AG09319 (cell line): ENCODE results near the gene MSRB3.

Source experiments
- DNase-seq: peaks from one replicate; pipeline ENCODE4 v3.0.0-alpha.2; 2010; ENCODE audit warnings: low read depth; ENCODE audit errors: extremely low read depth
- TF ChIP-seq, protein P1 (sequence below): IDR thresholded peaks from 2 replicates; pipeline ENCODE4 v1.5.1; 2011; ENCODE audit warnings: low read depth, mild to moderate bottlenecking, inconsistent platforms, low read length, moderate library complexity

MSRB3 gene

DNA sequence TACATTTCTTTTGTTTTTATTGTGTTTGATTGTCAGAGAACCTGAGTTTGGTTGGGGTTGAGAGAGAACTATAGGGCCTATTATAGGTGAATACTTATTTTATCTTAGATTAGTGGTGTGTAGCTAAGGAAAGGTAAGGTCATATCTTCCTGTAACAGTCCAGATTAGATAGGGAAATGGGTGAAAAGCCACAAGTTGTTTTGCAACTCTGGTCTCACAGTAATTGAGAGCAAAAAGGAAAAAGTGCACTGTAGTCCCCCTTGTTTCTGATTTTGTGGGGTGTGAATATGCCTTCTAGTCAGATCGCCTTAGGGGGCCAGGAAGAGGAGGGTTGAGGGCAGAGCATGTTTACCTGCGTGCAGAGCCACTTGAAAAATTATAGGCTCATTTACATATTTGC is 8.9 kb downstream of the MSRB3 start:
- DNase-seq: no peak
- TF ChIP-seq, protein P1, sequence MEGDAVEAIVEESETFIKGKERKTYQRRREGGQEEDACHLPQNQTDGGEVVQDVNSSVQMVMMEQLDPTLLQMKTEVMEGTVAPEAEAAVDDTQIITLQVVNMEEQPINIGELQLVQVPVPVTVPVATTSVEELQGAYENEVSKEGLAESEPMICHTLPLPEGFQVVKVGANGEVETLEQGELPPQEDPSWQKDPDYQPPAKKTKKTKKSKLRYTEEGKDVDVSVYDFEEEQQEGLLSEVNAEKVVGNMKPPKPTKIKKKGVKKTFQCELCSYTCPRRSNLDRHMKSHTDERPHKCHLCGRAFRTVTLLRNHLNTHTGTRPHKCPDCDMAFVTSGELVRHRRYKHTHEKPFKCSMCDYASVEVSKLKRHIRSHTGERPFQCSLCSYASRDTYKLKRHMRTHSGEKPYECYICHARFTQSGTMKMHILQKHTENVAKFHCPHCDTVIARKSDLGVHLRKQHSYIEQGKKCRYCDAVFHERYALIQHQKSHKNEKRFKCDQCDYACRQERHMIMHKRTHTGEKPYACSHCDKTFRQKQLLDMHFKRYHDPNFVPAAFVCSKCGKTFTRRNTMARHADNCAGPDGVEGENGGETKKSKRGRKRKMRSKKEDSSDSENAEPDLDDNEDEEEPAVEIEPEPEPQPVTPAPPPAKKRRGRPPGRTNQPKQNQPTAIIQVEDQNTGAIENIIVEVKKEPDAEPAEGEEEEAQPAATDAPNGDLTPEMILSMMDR: no peak

- TF ChIP-seq, protein P1: no peak
- no peak for DNase-seq
These were observed 13.8 kb downstream of the MSRB3 start for GRCh38 chr12:65292241-65292640.

GRCh38 chr12:65293735-65294134 is 15.3 kb downstream of the MSRB3 start:
- TF ChIP-seq, protein P1: no peak

GRCh38 chr12:65294641-65295262 is 16.3 kb downstream of the MSRB3 start:
- TF ChIP-seq, protein P1: no peak
- DNase-seq: no peak

More at GRCh38 chr12:65293735-65294134, 15.3 kb downstream of the MSRB3 start:
- no peak for DNase-seq

DNA sequence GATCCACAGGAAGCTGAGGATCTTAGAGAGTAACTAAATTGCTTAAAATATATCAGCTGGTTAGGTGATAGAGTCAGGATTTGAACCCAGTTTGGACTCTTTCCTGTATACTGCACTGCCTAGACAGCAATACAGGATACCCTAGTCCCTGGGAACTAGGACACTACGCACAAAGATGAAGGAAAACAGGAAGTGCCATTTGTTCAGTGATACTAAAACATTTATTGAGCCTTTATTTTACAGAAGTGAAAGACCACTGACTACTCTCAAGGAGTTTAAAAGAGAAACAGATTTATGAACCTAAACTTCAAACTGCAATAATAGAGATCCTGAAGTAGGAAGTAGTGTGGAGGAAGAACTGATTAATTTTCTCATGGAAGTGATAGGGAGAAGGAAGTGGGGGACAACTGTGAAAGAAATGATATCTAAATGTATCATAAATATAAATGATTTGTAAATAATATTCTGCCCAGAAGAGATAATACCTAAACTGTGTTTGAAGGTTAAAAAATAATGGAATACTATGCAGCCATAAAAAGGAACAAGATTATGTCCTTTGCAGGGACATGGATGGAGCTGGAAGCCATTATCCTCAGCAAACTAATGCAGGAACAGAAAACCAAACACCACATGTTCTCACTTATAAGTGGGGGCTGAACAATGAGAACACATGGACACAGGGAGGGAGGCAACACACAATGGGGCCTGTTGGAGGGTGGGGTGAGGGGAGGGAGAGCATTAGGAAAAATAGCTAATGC is 18.2 kb downstream of the MSRB3 start:
- TF ChIP-seq, protein P1: no peak
- DNase-seq: no peak

GRCh38 chr12:65300097-65300496 is 21.6 kb downstream of the MSRB3 start:
- no peak for DNase-seq
- TF ChIP-seq, protein P1: no peak

DNA sequence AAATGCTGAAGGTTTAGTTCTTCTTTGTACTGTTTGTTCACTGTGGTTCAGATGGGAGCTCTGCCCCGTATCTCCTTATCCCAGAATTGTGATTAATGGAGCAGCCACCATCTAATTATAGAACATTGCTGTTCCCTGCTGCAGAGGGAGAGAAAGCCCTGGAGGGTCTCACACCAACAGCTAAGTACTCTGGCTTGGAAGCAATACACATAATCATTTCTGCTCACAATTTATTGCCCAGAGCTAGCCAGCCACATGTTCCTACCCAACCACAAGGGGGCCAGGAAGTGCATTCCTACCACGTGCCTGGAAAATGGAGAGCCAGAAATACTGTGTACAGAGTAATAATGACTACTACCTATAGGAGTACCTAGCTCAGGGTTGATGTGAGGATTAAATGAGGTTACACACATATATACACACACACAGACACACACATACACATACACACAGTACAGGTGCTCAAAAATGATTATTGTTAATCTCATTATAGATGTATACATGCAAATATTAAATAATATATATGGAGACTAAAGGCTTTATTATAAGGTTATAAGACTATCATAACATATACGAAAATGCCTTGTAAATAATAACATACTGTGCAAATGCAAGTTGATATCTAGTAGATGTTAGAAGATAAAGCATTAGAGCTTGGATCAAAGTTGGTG is 22.3 kb downstream of the MSRB3 start:
- no peak for DNase-seq

More for the DNA sequence above, 22.3 kb downstream of the MSRB3 start:
- TF ChIP-seq, protein P1: peak; percentile 11
